Stimulated activated CD4-positive, alpha-beta T cell treated with anti-CD3 and anti-CD28 coated beads, Interleukin-15, amount 100 ng/mL, for 48 hours (primary cell): ENCODE data around the gene TBC1D8.
"Not testable (repeated sequence)": the region's sequence is repeated elsewhere in the genome, so short reads cannot be mapped to it uniquely, and the experiment has no call there.

Experiments used
- DNase-seq, 2 donors: peaks; one replicate each; pipeline ENCODE4 v3.0.0-alpha.2; 2020; ENCODE audit warnings: low read depth in 2 of 2

Gene TBC1D8

DNA sequence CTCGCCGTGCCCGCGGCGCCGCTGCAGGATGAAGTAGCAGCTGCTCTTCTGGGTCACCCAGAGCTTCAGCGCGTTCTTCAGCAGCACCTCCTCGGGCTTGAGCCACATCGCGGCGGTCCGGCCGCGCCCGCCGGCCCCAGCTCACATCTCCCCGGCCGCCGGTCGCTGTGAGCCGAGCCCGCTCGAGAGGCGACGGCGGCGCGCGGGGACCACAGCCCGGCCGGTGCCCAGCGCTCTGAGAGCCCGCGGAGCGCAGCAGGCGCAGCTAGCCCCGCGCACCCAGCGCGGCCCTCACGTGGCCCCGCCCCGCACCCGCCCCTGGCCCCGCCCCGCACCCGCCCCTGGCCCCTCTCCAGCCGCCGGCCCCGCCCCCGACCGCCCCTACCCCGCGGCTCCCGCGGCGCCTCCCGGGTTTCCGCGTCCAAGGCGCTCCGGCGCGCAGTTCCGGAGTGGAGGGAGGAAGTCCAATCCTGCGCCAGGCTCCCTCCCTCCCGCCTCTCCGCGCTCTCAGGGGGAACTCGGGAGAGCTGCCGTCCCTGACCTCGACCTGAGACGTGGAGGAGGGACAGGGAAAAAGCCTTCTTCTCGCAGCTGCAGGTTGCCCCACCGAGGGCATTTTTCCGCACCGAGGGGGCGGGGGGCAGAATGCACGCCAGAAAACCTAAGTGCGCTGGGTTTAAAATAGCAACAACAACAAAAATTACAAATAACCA lies at the start of gene TBC1D8:
Gene TBC1D8 (minus strand): TSS at position 237 of the 713 bp plus-strand sequence. CDS start 129 bp downstream, at position 108.
- DNase-seq = peak; percentile 35 to 37

DNA sequence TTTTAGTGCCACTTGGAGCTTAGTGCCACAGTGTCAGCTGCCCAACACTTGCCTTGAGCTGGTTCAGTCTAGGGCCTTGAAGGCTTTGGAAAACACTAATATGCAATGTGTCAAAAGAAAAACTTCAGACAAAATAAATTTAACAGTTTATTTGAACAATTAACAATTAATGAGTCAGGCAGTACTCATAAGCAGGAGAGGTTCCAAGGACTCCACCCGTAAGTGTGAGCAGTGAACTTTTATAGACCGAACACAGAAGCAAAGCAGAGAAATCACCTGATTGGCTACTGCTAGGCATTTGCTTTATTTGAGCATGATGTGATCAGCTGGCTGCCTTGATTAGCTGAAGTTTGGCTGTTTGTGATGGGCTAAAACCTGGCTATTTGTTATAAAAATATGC lies 49.5 kb upstream of the TBC1D8 start:
- DNase-seq = no peak

DNA sequence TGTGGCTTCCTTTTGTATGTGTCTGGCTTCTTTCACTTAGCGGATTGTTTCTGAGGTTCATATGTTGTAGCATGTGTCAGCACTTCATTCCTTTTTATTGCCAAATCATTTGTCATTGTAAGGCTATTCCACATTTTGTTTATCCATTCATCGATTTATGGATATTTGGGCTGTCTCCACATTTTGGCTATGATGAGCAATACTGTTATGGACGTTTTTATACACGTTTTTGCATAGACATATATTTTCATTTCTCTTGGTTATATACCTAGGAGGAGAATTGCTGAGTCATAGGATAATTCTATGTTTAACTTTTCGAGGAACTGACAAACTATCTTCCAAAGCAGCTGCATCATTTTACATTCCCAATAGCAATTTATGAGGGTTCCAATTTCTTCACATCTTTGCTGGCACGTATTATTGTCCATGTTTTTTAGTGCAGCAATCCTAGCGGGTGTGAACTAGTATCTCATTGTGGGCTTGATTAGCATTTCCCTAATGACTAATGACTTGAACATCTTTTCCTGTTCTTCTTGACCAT lies 48.1 kb upstream of the TBC1D8 start:
- no peak for DNase-seq

DNA sequence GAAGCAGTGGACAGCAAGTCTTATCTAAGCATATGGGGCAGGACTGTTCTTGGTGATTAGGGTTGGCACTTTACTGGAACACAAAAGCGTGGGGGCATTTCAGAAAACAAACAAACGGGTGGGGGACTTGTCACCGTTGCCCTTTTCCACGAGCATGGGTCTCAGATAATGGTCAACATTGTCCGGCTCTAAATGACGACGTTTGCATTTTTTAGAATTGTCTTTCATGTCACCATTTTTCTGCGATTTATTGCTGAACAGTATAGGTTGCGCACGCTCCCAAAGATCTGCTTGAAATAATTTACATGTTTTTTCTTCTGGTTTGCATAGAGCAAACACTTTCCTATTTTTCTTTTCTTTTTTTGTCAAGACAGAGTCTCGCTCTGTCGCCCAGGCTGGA lies 46.6 kb upstream of the TBC1D8 start:
- no peak for DNase-seq

DNA sequence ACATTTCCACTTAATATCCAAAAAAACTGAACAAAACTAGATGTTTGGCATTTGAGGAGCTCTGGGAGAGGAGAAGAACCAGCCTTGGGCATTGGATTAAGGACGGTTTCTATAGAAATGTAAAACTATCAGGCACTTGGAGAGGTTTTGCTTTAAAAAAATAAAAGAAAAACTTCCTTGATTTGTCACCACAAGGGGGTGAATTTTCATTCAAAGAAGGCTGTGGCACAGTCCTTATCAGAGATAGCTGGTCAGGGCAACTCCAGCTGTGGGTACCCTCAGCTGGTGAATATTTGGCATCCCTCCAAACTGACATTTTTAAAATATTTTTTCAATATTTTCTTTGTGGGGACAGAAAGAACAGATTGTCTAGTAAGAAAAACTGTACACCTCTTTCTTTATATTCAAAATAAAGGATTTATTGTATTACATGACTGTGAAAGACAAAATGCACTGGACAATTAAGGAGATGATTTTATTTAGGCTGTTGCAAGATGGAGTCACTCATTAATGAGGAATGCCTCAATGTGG lies 46.1 kb upstream of the TBC1D8 start:
- no peak for DNase-seq

DNA sequence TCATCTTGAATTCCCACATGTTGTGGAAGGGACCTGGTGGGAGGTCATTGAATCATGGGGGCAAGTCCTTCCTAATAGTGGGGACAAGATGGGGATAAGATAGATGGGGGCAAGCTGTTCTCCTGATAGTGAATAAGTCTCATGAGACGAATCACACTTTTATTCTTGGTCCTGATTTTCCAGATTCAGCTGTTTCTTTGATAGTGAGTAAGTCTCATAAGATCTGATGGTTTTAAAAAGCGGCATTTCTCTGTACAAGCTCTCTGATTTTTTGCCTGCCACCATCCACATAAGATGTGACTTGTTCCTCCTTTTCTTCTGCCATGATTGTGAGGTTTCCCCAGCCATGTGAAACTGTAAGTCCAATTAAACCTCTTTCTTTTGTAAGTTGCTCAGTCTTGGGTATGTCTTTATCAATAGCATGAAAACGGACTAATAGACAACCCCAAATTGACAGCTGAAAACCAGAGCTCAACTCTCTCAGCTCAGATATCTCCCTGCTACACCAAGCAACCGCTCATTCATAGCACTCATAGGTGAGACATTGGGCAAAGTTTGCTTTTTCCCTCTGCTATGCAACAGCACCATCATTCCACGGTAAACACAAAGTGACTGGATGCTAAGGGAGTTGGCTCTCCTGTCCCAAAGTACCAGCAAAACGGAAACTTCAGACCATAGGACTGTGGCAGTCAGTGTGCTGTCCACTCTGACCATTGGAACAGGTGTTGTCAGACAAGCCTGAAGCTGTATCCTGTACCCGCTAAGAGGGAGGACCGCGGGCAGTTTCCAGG lies 44.9 kb upstream of the TBC1D8 start:
- DNase-seq = no peak

DNA sequence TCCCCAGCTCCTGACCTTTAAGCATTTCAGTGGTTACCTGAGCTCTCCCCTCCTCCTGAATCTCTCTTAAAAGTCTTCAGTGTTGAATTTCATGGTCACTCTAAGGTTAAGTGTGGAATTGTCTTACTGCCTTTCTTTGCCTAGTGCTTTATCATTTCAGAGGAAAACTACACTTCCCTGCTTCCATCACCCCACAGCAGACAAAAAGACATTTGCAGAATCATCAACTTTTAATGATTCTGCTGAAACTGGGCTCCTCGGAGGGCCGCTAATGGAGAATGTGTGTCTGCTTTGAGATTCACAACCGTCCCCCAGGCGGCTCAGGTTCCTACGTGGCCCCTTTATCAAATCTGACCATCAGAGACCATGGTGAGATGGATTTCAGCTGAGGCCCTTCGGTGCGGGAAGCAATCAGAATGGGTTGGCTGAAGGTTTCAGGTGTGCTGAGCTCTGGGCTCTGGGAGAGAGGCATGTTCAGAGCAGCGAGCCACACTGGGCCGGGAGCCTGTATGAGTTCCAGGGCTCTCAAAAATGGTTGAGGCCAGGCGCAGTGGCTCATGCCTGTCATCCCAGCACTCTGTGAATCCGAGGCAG lies 41.9 kb upstream of the TBC1D8 start:
- no peak for DNase-seq

DNA sequence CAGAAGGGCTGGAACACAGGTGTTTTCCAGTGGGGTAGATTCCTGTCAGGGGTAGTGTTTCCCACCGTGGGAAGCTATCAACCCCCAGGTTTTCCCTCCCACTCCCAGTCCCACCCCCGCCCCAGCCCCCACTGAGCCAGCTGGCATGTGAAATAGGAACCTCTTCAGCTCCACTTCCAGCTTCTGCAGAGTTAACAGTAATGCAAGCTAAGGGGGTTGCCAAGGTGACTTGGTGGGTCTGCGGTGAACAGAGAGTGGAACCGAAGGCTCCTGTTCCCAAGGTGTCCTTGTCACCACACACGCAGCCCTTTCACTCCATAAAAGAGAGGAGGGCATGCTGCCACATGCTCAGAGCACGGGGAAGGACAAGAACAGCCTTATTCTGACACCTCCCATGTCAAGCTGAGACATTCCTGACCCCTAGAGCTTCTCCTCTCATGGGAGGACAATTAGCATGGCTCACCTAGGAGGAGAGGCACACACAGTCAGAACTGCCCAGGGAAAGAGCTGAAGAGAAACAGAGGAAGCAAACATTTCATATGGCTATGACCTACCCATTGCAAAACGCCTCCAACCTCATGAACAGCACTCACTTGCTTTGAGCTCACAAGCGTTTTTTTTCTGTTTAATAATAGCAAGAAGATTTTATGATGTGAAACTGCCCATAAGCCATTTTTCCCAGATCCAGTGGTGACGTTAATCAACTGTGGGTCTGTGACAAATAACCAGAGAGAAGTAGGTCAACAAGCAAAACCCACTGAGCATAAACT lies 39.8 kb upstream of the TBC1D8 start:
- DNase-seq = no peak

DNA sequence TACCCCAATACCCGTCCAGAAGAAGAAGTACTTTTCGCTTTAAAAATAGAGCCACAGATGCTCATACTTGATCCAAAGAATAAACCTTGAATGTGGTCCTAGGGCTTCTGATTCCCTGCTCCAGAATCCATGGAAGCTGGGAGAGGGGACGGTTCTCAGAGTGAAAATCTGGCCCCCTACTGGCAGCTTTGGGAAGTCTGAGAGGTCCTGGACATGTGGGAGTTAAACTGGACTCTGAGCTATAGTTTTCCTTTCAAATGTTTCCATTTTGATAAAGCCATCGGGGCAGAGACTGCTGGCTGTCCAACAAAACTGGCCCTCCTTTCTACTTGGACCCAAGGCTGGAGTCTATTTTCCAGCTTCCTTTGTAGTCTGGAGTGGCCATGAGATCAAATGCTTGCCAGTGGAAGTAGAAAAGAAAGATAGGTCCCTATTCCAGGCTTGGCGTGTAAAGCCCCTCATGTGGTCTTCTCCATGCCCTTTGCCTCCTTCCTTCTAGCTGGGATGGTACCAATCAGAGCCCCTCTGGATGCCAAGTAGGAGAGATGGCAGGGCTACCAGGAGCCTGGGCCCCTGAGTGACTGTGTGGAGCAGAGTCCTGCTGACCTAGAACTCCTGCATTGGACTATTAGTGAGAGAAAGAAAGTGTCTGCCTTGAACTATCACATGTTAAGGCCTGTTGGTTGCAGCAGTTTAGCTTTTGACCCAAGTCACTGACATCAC lies 37.7 kb upstream of the TBC1D8 start:
- DNase-seq = no peak

DNA sequence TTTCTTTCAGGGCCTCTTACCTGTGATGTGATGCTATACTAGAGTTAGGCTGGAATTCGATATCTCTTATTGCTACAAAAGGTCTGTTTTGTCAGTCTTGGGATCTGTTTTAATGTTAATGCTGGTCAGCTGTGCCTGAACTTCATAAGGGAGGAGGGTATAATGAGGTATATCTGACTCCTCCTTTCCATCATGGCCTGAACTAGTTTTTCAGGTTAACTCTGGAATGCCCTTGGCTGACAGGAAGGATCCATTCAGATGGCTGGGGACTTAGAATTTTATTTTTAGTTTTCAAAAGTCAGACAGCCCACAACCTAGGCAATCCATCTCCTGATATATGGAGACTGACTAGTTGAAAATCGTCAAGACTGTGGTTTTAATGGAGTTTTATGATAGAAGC lies 35.9 kb upstream of the TBC1D8 start:
- no peak for DNase-seq

DNA sequence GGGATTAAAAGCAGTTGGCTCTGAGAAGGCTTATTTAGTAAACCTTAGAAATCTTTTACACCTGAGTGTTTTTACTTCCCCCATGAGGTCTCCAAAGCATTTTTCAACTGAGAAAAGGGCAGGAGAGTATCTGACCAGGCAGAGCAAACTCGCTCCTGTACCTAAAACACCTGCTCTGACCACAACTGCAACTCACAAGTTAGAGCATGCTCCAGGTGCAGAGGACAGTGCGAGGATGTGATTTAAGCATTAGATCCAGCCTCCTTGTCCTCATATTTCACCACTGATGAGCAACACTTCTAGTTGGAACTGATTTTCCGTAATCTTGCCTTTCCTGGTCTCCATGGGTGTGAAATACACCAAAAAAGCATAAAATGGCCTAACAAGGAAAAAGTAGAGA lies 34.5 kb upstream of the TBC1D8 start:
- no peak for DNase-seq

DNA sequence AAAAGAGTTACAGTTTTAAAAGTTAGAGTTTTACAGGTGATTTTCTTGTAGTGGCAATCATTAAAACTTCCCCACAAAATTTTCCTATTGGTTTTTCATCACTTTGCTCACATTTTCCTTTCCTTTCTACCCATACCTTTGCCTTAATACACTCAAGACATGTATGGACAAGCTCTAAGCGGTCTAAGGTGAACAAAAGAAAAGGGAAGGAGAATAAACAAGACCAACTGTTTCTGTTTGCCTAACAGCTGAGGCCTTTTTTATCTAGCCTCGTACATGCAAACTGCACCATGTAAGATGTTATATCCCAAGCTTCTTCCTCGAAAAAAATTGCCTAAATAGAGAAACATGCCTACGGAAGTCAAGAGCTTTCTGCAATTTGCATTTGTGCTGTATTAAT lies 33.9 kb upstream of the TBC1D8 start:
- no peak for DNase-seq

DNA sequence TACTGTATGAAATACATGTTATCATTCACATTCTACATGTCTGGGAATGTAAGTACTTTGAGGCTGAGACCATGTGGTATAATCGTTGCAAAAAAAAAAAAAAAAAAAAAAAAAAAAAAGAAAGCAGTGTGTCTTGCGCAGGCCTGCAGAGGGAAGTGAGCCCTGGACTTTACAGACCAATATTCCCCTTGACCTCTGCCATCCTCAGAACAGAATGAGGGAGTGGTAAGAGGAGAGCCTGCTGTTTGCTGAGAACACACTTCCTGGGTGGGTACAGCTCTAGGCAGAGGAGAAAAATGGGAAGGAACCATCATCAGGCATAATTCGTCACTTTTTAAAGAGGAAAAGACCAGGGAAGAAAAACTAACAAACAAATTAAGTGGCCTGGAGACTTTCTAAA lies 28.8 kb upstream of the TBC1D8 start:
- no peak for DNase-seq

DNA sequence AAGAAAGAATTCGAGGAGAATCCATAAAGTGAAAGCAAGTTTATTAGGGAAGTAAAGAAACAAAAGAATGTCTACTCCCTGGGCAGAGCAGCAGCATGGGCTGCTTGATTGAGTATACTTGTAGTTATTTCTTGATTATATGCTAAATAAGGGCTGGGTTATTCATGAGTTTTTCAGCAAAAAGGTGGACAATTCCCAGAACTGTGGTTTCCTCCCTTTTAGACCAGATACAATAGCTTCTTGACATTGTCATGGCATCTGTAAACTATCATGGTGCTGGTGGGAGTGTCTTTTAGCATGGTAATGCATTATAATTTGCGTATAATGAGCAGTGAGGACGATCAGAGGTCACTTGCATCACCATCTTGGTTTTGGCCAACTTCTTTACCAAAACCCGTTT lies 25.6 kb upstream of the TBC1D8 start:
- no peak for DNase-seq

DNA sequence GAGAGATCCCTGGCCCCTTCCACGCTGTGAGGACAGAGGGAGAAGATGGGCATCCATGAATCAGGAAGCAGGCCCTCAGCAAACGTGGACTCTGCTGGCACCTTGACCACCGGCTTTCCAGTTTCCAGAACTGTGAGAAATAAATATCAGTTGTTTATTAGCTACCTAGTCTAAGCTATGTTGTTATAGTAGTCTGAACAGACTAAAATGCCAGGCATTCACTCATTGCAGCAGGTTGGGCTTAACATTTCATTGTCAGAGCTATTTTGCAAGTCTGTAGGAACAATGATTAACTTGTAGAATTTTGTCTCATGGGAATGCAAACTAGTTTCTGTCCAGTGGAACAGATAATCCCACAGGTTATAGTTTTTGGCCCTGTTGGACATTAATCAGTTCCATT lies 24.8 kb upstream of the TBC1D8 start:
- DNase-seq = no peak

DNA sequence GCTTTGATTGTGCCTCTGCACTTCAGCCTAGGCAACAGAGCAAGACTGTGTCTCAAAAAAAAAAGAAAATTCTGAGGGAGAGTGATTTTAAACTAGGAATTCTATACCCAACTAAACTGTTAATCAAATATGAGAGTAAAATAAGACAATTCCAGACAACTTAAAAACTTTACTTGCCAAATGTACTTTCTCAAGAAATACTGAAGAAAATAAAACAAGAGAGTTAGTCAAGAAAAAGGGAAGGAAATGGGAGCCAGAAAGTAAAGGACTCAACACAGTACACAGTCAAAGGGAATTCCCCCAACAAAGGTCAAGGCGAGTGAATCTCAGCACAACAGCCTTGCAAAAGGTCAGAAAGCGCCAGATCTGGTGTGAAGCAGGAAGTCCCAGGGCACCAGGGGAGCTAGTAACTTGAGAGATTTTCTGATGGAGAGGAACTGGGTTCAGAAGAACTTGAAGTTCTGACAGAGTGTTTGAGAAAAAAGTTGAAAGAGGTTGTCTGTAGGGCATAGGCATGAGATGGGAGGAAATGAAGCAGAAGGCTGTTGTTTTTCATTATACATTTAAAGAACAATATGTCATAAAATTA lies 22.6 kb upstream of the TBC1D8 start:
- peak; percentile 24 to 32 for DNase-seq

DNA sequence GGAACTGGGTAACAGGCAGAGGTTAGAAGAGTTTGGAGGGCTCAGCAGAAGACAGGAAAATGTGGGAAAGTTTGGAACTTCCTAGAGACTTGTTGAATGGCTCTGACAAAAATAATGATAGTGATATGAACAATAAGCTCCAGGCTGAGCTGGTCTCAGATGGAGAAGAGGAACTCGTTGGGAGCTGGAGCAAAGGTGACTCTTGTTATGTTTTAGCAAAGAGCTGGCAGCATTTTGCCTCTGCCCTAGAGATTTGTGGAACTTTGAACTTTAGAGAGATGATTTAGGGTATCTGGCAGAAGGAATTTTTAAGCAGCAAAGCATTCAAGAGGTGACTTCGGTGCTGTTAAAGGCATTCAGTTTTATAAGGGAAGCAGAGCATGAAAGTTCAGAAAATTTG lies 18.6 kb upstream of the TBC1D8 start:
- DNase-seq = not testable (repeated sequence)

DNA sequence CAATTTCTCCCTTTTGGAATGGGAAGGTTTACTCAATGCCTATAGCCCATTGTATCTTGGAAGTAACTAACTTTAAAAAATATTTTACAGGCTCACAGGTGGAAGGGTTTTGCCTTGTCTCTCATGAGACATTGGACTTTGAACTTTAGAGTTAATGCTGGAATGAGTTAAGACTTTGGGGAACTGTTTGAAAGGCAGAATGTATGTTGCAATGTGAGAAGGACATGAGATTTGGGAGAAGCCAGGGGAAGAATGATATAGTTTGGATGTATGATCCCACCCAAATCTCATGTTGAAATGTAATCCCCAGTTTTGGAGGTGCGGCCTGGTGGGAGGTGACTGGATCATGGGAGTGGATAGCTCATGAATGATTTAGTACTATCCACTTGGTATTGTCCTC lies 17.5 kb upstream of the TBC1D8 start:
- no peak for DNase-seq

DNA sequence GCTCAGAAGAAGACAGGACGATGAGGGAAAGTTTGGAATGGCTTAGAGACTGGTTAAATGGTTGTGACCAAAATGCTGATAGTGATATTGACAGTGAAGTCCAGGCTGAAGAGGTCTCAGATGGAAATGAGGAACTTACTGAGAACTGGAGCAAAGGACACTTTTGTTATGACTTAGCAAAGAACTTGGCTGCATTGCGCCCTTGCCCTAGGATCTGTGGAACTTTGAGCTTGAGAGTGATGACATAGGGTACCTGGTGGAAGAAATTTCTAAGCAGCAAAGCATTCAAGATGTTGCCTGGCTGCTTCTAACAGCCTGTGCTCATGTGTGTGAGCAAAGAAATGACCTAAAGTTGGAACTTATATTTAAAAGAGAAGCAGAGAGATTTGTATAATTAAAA lies 16.4 kb upstream of the TBC1D8 start:
- DNase-seq = not testable (repeated sequence)

DNA sequence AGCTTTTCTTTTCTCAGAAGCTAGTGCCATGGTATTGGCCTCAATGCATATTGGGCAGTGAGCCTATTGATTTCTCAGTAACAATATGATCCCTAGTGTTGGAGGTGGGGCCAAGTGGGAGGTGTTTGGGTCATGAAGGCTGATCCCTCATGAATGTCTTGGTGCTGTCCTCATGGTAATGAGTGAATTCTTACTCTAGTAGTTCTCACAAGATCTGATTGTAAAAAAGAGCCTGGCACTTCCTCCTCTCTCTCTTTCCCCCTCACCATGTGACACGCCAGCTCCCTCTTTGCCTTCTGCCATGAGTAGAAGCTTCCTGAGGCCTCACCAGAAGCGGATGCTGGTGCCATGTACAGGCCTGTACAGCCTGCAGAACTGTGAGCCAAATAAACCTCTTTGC lies 12.8 kb upstream of the TBC1D8 start:
- no peak for DNase-seq
